GM23338 (cell line): Measurements from ENCODE around the gene USP15. TPM values are rescaled to one million over a fixed set of nuclear protein-coding genes. Genes with fewer than 3 reads are reported as not detected.

Experiments used
- ATAC-seq: fragments of 200-7000 bp; cut with Tn5 transposase; 3 replicates; pipeline ENCODE4 v1.9.1; 2020
- DNase-seq: peaks from one replicate; pipeline ENCODE4 v3.0.0-alpha.2; 2015; ENCODE audit warnings: low spot score
- H2AFZ ChIP-seq: fragments of 200-600 bp; sonication (generic); 2 replicates; pipeline ENCODE4 v1.8.0; 2016; ENCODE audit warnings: antibody characterized with exemption, mild to moderate bottlenecking, moderate library complexity
- H3F3A ChIP-seq: fragments of 200-600 bp; sonication (generic); replicated peaks from 2 replicates; pipeline ENCODE4 v1.8.0; 2017; ENCODE audit warnings: antibody characterized with exemption, mixed run types, low read depth
- H3K27ac ChIP-seq: fragments of 200-600 bp; sonication (generic); 2 replicates; pipeline ENCODE4 v1.6.1; 2016; ENCODE audit warnings: low read depth
- H3K27me3 ChIP-seq: fragments of 200-600 bp; sonication (generic); 2 replicates; pipeline ENCODE4 v1.8.0; 2016; ENCODE audit warnings: mild to moderate bottlenecking, mixed run types, moderate library complexity; ENCODE audit not compliant: insufficient read depth
- H3K36me3 ChIP-seq: fragments of 200-600 bp; sonication (generic); 2 replicates; pipeline ENCODE4 v1.8.0; 2016; ENCODE audit warnings: mild to moderate bottlenecking; ENCODE audit not compliant: insufficient read depth
- H3K4me1 ChIP-seq: fragments of 200-600 bp; sonication (generic); 2 replicates; pipeline ENCODE4 v1.8.0; 2016; ENCODE audit warnings: mild to moderate bottlenecking, moderate library complexity; ENCODE audit not compliant: insufficient read depth
- H3K4me2 ChIP-seq: fragments of 200-600 bp; sonication (generic); 2 replicates; pipeline ENCODE4 v1.7.1; 2017; ENCODE audit warnings: mixed run types
- H3K4me3 ChIP-seq: fragments of 200-600 bp; sonication (generic); 2 replicates; pipeline ENCODE4 v1.6.1; 2016; ENCODE audit warnings: mixed run types
- H3K79me2 ChIP-seq: fragments of 200-600 bp; sonication (generic); replicated peaks from 2 replicates; pipeline ENCODE4 v1.8.0; 2017; ENCODE audit warnings: mild to moderate bottlenecking; ENCODE audit not compliant: insufficient read depth
- H3K9me2 ChIP-seq: fragments of 200-600 bp; sonication (generic); 2 replicates; pipeline ENCODE4 v1.8.0; 2017; ENCODE audit not compliant: insufficient read depth
- H4K20me1 ChIP-seq: fragments of 200-600 bp; sonication (generic); replicated peaks from 2 replicates; pipeline ENCODE4 v1.8.0; 2017; ENCODE audit warnings: mild to moderate bottlenecking; ENCODE audit not compliant: insufficient read depth
- H3K27ac Mint-ChIP-seq: 2 replicates; pipeline ENCODE4 v1.8.0; 2020; ENCODE audit warnings: inconsistent platforms, mild to moderate bottlenecking, moderate library complexity, mixed read lengths
- H3K27me3 Mint-ChIP-seq: 3 replicates; pipeline ENCODE4 v1.8.0; 2022; ENCODE audit warnings: low read depth, mild to moderate bottlenecking, moderate library complexity, mixed read lengths, inconsistent platforms; ENCODE audit not compliant: insufficient read depth, poor library complexity
- H3K36me3 Mint-ChIP-seq: 3 replicates; pipeline ENCODE4 v1.8.0; 2021; ENCODE audit warnings: low read depth, mild to moderate bottlenecking, inconsistent platforms, moderate library complexity, mixed read lengths
- H3K4me1 Mint-ChIP-seq: 3 replicates; pipeline ENCODE4 v1.8.0; 2020; ENCODE audit warnings: mild to moderate bottlenecking, inconsistent platforms, mixed read lengths
- H3K4me3 Mint-ChIP-seq: 3 replicates; pipeline ENCODE4 v1.8.0; 2021; ENCODE audit warnings: moderate library complexity, mild to moderate bottlenecking, inconsistent platforms, mixed read lengths
- H3K9me3 Mint-ChIP-seq: 3 replicates; pipeline ENCODE4 v1.8.0; 2020; ENCODE audit warnings: moderate library complexity, mild to moderate bottlenecking, inconsistent platforms, mixed read lengths
- CREB1 ChIP-seq: fragments of 250-450 bp; sonication (Bioruptor Pico); IDR thresholded peaks from 2 replicates; pipeline ENCODE4 v1.5.0; 2020; ENCODE audit warnings: low read depth, mild to moderate bottlenecking, moderate library complexity
- JUNB ChIP-seq: IDR thresholded peaks from one replicate; pipeline ENCODE4 v1.6.1; 2016; ENCODE audit warnings: antibody characterized with exemption; ENCODE audit not compliant: unreplicated experiment
- ZNF114 ChIP-seq: fragments of 250-450 bp; sonication (Bioruptor Pico); IDR thresholded peaks from 2 replicates; pipeline ENCODE4 v1.5.0; 2020; ENCODE audit warnings: mild to moderate bottlenecking, moderate library complexity
- ZNF331 ChIP-seq: fragments of 250-450 bp; sonication (Bioruptor Pico); IDR thresholded peaks from 2 replicates; pipeline ENCODE4 v1.5.0; 2020; ENCODE audit warnings: low read depth, mild to moderate bottlenecking, moderate library complexity
- polyA plus RNA-seq: library from polyadenylated mRNA; unstranded; fragments of >200 nt; fragmentation: Nextera tagmentation; extraction: Ambion mirVana; gene quantifications from 2 replicates; pipeline ENCODE4 v1.2.1, GENCODE V29; 2016
- total RNA-seq: library from RNA; depleted of rRNA; stranded (reverse); fragments of >200 nt; shearing (Covaris generic); gene quantifications from 2 replicates; pipeline ENCODE4 v1.2.3, GENCODE V29; 2014
- TF ChIP-seq, protein P1 (sequence below), 2 experiments: fragments of 200-600 bp in 1 of 2; sonication (generic) in 1 of 2; conservative IDR thresholded peaks; 2 replicates each; pipeline versions ENCODE4 v1.5.1 to v1.6.1; 2016 to 2017; ENCODE audit warnings: antibody characterized with exemption in 2 of 2, low read depth in 2 of 2, mild to moderate bottlenecking in 2 of 2, moderate library complexity in 1 of 2
- TF ChIP-seq, protein P2 (sequence below): fragments of 250-450 bp; sonication (Bioruptor Pico); IDR thresholded peaks from 2 replicates; pipeline ENCODE4 v1.5.0; 2020; ENCODE audit warnings: mild to moderate bottlenecking, moderate library complexity

The USP15 gene
- total and polyA plus RNA-seq, 2 experiments from 2014 or later, result 29.5 to 60.3 TPM

DNA sequence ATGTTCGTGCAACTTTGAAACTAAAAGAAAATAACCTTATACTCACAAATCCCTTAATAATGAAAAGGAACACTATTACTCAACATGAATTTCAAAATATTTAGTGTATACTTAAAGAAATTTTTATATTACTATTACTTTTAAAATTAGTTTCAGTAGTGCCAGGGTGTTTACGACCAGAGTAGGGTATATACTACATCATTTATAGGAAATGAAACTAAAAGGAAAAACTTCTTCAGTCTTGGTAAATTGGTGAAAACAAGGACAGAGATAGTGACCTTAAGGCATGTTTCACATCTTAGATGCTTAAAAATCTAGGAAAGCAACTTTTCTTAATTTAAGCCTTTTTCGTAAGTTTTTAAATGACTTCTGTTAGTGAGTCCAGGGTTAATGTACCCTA lies 4.5 kb downstream of the USP15 start:
- H3K9me2 ChIP-seq, result no peaks in the 10 kb centered on the region
- no peak for DNase-seq
- peaks cover 42% of the 10 kb centered on the region for H4K20me1 ChIP-seq
- ATAC-seq, result no peak
- H3F3A ChIP-seq, result 0 out of 2 replicates have a peak, but pooled peaks cover 3% of the 10 kb centered on the region
- no peak overlapping the region for H3K4me3 ChIP-seq
- Mint-ChIP-seq H3K27ac (no peak overlapping the region), H3K9me3 (no peaks in the 10 kb centered on the region), H3K36me3 (peaks cover 2% of the 10 kb centered on the region; the same call in 2 of the 3 replicates), H3K4me3 (no peak overlapping the region), H3K27me3 (peaks cover 7% of the 10 kb centered on the region), H3K4me1 (peaks cover 2% of the 10 kb centered on the region; the same call in 2 of the 3 replicates)
- H3K4me2 ChIP-seq, result no peak overlapping the region
- peaks cover 94% of the 10 kb centered on the region for H3K79me2 ChIP-seq
- peaks cover 3% of the 10 kb centered on the region; the same call in 1 of the 2 replicates for H3K4me1 ChIP-seq
- H3K36me3 ChIP-seq, result no peaks in the 10 kb centered on the region
- TF ChIP-seq CREB1 (no peak), JUNB (no peak), ZNF114 (CRISPR knock-in tag) (no peak), ZNF331 (no peak)
- TF ChIP-seq, protein P1, sequence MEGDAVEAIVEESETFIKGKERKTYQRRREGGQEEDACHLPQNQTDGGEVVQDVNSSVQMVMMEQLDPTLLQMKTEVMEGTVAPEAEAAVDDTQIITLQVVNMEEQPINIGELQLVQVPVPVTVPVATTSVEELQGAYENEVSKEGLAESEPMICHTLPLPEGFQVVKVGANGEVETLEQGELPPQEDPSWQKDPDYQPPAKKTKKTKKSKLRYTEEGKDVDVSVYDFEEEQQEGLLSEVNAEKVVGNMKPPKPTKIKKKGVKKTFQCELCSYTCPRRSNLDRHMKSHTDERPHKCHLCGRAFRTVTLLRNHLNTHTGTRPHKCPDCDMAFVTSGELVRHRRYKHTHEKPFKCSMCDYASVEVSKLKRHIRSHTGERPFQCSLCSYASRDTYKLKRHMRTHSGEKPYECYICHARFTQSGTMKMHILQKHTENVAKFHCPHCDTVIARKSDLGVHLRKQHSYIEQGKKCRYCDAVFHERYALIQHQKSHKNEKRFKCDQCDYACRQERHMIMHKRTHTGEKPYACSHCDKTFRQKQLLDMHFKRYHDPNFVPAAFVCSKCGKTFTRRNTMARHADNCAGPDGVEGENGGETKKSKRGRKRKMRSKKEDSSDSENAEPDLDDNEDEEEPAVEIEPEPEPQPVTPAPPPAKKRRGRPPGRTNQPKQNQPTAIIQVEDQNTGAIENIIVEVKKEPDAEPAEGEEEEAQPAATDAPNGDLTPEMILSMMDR (conservative IDR thresholded peaks at IDR 0.05; ENCODE audit: low read depth in 2 of 2), result no peak
- TF ChIP-seq, protein P2, sequence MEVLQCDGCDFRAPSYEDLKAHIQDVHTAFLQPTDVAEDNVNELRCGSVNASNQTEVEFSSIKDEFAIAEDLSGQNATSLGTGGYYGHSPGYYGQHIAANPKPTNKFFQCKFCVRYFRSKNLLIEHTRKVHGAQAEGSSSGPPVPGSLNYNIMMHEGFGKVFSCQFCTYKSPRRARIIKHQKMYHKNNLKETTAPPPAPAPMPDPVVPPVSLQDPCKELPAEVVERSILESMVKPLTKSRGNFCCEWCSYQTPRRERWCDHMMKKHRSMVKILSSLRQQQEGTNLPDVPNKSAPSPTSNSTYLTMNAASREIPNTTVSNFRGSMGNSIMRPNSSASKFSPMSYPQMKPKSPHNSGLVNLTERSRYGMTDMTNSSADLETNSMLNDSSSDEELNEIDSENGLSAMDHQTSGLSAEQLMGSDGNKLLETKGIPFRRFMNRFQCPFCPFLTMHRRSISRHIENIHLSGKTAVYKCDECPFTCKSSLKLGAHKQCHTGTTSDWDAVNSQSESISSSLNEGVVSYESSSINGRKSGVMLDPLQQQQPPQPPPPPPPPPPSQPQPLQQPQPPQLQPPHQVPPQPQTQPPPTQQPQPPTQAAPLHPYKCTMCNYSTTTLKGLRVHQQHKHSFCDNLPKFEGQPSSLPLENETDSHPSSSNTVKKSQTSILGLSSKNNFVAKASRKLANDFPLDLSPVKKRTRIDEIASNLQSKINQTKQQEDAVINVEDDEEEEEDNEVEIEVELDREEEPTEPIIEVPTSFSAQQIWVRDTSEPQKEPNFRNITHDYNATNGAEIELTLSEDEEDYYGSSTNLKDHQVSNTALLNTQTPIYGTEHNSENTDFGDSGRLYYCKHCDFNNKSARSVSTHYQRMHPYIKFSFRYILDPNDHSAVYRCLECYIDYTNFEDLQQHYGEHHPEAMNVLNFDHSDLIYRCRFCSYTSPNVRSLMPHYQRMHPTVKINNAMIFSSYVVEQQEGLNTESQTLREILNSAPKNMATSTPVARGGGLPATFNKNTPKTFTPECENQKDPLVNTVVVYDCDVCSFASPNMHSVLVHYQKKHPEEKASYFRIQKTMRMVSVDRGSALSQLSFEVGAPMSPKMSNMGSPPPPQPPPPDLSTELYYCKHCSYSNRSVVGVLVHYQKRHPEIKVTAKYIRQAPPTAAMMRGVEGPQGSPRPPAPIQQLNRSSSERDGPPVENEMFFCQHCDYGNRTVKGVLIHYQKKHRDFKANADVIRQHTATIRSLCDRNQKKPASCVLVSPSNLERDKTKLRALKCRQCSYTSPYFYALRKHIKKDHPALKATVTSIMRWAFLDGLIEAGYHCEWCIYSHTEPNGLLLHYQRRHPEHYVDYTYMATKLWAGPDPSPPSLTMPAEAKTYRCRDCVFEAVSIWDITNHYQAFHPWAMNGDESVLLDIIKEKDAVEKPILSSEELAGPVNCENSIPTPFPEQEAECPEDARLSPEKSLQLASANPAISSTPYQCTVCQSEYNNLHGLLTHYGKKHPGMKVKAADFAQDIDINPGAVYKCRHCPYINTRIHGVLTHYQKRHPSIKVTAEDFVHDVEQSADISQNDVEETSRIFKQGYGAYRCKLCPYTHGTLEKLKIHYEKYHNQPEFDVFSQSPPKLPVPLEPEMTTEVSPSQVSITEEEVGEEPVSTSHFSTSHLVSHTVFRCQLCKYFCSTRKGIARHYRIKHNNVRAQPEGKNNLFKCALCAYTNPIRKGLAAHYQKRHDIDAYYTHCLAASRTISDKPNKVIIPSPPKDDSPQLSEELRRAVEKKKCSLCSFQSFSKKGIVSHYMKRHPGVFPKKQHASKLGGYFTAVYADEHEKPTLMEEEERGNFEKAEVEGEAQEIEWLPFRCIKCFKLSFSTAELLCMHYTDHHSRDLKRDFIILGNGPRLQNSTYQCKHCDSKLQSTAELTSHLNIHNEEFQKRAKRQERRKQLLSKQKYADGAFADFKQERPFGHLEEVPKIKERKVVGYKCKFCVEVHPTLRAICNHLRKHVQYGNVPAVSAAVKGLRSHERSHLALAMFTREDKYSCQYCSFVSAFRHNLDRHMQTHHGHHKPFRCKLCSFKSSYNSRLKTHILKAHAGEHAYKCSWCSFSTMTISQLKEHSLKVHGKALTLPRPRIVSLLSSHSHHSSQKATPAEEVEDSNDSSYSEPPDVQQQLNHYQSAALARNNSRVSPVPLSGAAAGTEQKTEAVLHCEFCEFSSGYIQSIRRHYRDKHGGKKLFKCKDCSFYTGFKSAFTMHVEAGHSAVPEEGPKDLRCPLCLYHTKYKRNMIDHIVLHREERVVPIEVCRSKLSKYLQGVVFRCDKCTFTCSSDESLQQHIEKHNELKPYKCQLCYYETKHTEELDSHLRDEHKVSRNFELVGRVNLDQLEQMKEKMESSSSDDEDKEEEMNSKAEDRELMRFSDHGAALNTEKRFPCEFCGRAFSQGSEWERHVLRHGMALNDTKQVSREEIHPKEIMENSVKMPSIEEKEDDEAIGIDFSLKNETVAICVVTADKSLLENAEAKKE, result no peak
- no peaks in the 10 kb centered on the region for H3K27me3 ChIP-seq
- H3K27ac ChIP-seq, result no peak overlapping the region
- no peak overlapping the region for H2AFZ ChIP-seq
